GM12878 (cell line): ENCODE results near the gene CTNNA2. TPM values are rescaled to one million over a fixed set of nuclear protein-coding genes. Genes with fewer than 3 reads are reported as not detected.

Experiments
- CEBPB ChIP-seq, 2 experiments: fragments of 150-350 bp in 1 of 2; IDR thresholded peaks; 2 replicates each; pipeline ENCODE4 v1.6.1; 2012 to 2014; ENCODE audit warnings: low read depth in 2 of 2, low read length in 2 of 2, borderline replicate concordance in 1 of 2, inconsistent platforms in 1 of 2
- EP300 ChIP-seq, 2 experiments: fragments of 150-350 bp in 1 of 2; IDR thresholded peaks; 2 replicates each; pipeline ENCODE4 v1.6.1; 2011 to 2012; ENCODE audit warnings: low read depth in 2 of 2, low read length in 2 of 2, borderline replicate concordance in 1 of 2, improper control_type of control experiment in 1 of 2, inconsistent platforms in 1 of 2; ENCODE audit not compliant: control insufficient read depth in 1 of 2
- FOS ChIP-seq: IDR thresholded peaks from 3 replicates; pipeline ENCODE4 v1.6.1; 2011; ENCODE audit warnings: borderline replicate concordance; ENCODE audit not compliant: insufficient read length; ENCODE audit errors: extremely low read depth
- IKZF1 ChIP-seq: fragments of 450-650 bp; conservative IDR thresholded peaks from 2 replicates; pipeline ENCODE4 v1.6.1; 2017; ENCODE audit warnings: antibody characterized with exemption, mild to moderate bottlenecking
- JUND ChIP-seq: IDR thresholded peaks from 2 replicates; pipeline ENCODE4 v1.6.1; 2012; ENCODE audit warnings: low read depth, mild to moderate bottlenecking, low read length, improper control_type of control experiment, moderate library complexity
- MEF2A ChIP-seq: IDR thresholded peaks from 2 replicates; pipeline ENCODE4 v1.6.1; 2011; ENCODE audit warnings: low read depth, mild to moderate bottlenecking, low read length, moderate library complexity; ENCODE audit not compliant: insufficient read depth
- MTA2 ChIP-seq: fragments of 450-650 bp; IDR thresholded peaks from 2 replicates; pipeline ENCODE4 v1.6.1; 2016; ENCODE audit warnings: low read depth, mild to moderate bottlenecking, moderate library complexity
- POLR2AphosphoS5 ChIP-seq: IDR thresholded peaks from 2 replicates; pipeline ENCODE4 v1.6.1; 2011; ENCODE audit warnings: mild to moderate bottlenecking, low read length, inconsistent platforms
- RAD21 ChIP-seq: IDR thresholded peaks from 2 replicates; pipeline ENCODE4 v1.6.1; 2011; ENCODE audit warnings: mild to moderate bottlenecking, low read depth, low read length, moderate library complexity; ENCODE audit not compliant: insufficient read depth
- RAD51 ChIP-seq: fragments of 450-650 bp; IDR thresholded peaks from 2 replicates; pipeline ENCODE4 v1.6.1; 2016; ENCODE audit warnings: moderate library complexity, mild to moderate bottlenecking, inconsistent platforms
- RELB ChIP-seq: fragments of 450-650 bp; IDR thresholded peaks from 2 replicates; pipeline ENCODE4 v1.6.1; 2017; ENCODE audit warnings: low read depth, mild to moderate bottlenecking, moderate library complexity
- RFX5 ChIP-seq: IDR thresholded peaks from 2 replicates; pipeline ENCODE4 v1.6.1; 2011; ENCODE audit warnings: low read depth, low read length, improper control_type of control experiment
- SIN3A ChIP-seq: IDR thresholded peaks from 2 replicates; pipeline ENCODE4 v1.6.1; 2012; ENCODE audit warnings: low read depth, low read length, improper control_type of control experiment
- SKIL ChIP-seq: fragments of 450-650 bp; IDR thresholded peaks from 2 replicates; pipeline ENCODE4 v1.6.1; 2017; ENCODE audit warnings: mild to moderate bottlenecking, low read depth, inconsistent platforms; ENCODE audit not compliant: poor library complexity, severe bottlenecking
- SMAD1 ChIP-seq: fragments of 450-650 bp; IDR thresholded peaks from 2 replicates; pipeline ENCODE4 v1.6.1; 2018; ENCODE audit warnings: mild to moderate bottlenecking, low read depth; ENCODE audit not compliant: partially characterized antibody
- SRF ChIP-seq, 2 experiments: IDR thresholded peaks; 2 replicates each; pipeline ENCODE4 v1.6.1; 2011; ENCODE audit warnings: low read depth in 2 of 2, low read length in 2 of 2, mild to moderate bottlenecking in 1 of 2, moderate library complexity in 1 of 2
- SUZ12 ChIP-seq: fragments of 200-600 bp; sonication (generic); IDR thresholded peaks from one replicate; pipeline ENCODE4 v1.6.1; 2018; ENCODE audit warnings: antibody characterized with exemption, mild to moderate bottlenecking; ENCODE audit not compliant: unreplicated experiment
- ZNF217 ChIP-seq: fragments of 450-650 bp; IDR thresholded peaks from 2 replicates; pipeline ENCODE4 v1.6.1; 2017; ENCODE audit warnings: antibody characterized with exemption, mild to moderate bottlenecking
- ZNF592 ChIP-seq: fragments of 450-650 bp; IDR thresholded peaks from 2 replicates; pipeline ENCODE4 v1.6.1; 2017; ENCODE audit warnings: mild to moderate bottlenecking, moderate library complexity
- polyA plus RNA-seq, 11 experiments: library from polyadenylated mRNA; depleted of rRNA in 4 of 11; unstranded in 6 of 11; stranded (reverse) in 5 of 11; fragments of >200 nt; fragmentation: Nextera tagmentation in 4 of 11; fragmentation: Illumina TruSeq in 1 of 11; extraction: Ambion mirVana in 4 of 11; extraction: Trizol in 1 of 11; gene quantifications; 1 replicate in 1 of 11; 2 replicates in 10 of 11; pipeline versions ENCODE4 v1.2.1 to v1.2.3, GENCODE V29; 2011 to 2016; ENCODE audit warnings: inconsistent platforms in 2 of 11, missing spikeins in 2 of 11, low read depth in 1 of 11
- total RNA-seq, 4 experiments: library from RNA; depleted of rRNA in 3 of 4; stranded (reverse); fragments of >200 nt in 3 of 4; fragmentation: Illumina TruSeq in 1 of 4; extraction: Trizol in 1 of 4; gene quantifications; 2 replicates each; pipeline versions ENCODE4 v1.2.1 to v1.2.3, GENCODE V29; 2013 to 2021
- TF ChIP-seq, protein P1 (sequence below): fragments of 450-650 bp; IDR thresholded peaks from 2 replicates; pipeline ENCODE4 v1.6.1; 2016; ENCODE audit warnings: mild to moderate bottlenecking

Gene CTNNA2
- total and polyA plus RNA-seq, 10 of the 15 experiments (the other 5 are each of a cell fraction or from before 2014, with no cell fraction given) = 2.4 to 36.2 (median 6.6) TPM

DNA sequence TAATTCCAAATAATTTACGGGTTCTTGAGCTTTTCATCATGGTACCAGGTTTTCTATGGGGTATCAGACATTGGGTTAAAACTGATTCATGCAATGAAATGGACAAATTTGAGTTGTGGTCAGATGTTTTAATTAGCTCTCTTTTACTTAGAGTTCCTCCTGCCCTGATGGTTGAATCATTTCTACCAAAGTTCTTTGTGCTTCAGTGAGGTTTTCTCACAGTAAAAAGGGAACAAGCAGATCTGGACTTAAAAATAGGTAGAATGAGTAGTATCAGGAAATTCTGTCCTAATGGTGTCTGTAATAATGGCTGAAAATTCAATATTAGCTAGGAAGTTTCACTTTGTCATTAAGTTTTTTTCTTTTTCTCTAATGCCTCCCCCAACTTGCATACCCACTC, 951.4 kb downstream of the CTNNA2 start (continued):
- TF ChIP-seq ZNF592 (0 out of 2 replicates have a peak, but pooled peaks have one; percentile 15), SKIL (peak; percentile 39), MTA2 (peak; percentile 88), POLR2AphosphoS5 (no peak), SMAD1 (no peak), SRF (IDR thresholded peaks at IDR 0.05; ENCODE audit: low read depth in 2 of 2, low read length in 2 of 2) (no peak), SIN3A (no peak), RAD21 (no peak), JUND (no peak), MEF2A (0 out of 2 replicates have a peak, but pooled peaks have one; percentile 22), IKZF1 (peak; percentile 60), ZNF217 (peak; percentile 49; the same call in 1 of the 2 replicates), CEBPB (IDR thresholded peaks at IDR 0.05; ENCODE audit: borderline replicate concordance in 1 of 2, low read depth in 2 of 2, low read length in 2 of 2) (no peak), EP300 (IDR thresholded peaks at IDR 0.05; ENCODE audit: borderline replicate concordance in 1 of 2, control insufficient read depth in 1 of 2, low read depth in 2 of 2, low read length in 2 of 2) (peak in 1 of 2 experiments; percentile 20; a peak in 1 of 4 replicates), RAD51 (no peak), SUZ12 (no peak), FOS (no peak), RELB (0 out of 2 replicates have a peak, but pooled peaks have one; percentile 21), RFX5 (no peak)
- TF ChIP-seq, protein P1, sequence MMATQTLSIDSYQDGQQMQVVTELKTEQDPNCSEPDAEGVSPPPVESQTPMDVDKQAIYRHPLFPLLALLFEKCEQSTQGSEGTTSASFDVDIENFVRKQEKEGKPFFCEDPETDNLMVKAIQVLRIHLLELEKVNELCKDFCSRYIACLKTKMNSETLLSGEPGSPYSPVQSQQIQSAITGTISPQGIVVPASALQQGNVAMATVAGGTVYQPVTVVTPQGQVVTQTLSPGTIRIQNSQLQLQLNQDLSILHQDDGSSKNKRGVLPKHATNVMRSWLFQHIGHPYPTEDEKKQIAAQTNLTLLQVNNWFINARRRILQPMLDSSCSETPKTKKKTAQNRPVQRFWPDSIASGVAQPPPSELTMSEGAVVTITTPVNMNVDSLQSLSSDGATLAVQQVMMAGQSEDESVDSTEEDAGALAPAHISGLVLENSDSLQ = no peak
